Activated CD4-positive, alpha-beta T cell treated with anti-CD3 and anti-CD28 coated beads, Interleukin-2, amount 10 ng/mL, durations not matched to agents 24 days and 14 days (primary cell): ENCODE data around the gene TMED1. TPM values are rescaled to one million over a fixed set of nuclear protein-coding genes. Genes with fewer than 3 reads are reported as not detected.
A peak's percentile ranks its signal among the peaks of the same experiment; 100 is the strongest.

Experiments used
- DNase-seq: peaks from one replicate; pipeline ENCODE4 v3.0.0; 2022
- H3K27ac Mint-ChIP-seq: one replicate; pipeline ENCODE4 v1.8.0; 2022; ENCODE audit warnings: mild to moderate bottlenecking, mixed read lengths
- H3K27me3 Mint-ChIP-seq: one replicate; pipeline ENCODE4 v1.8.0; 2022; ENCODE audit warnings: mixed read lengths
- H3K36me3 Mint-ChIP-seq: one replicate; pipeline ENCODE4 v1.8.0; 2022; ENCODE audit warnings: low read depth, mild to moderate bottlenecking, mixed read lengths
- H3K4me1 Mint-ChIP-seq: one replicate; pipeline ENCODE4 v1.8.0; 2021; ENCODE audit warnings: mixed read lengths
- H3K4me3 Mint-ChIP-seq: one replicate; pipeline ENCODE4 v1.8.0; 2022; ENCODE audit warnings: mild to moderate bottlenecking, moderate library complexity, mixed read lengths
- H3K9me3 Mint-ChIP-seq: one replicate; pipeline ENCODE4 v1.8.0; 2021; ENCODE audit warnings: mixed read lengths
- intact Hi-C: fragments of 100-400 bp; cut with micrococcal nuclease; formaldehyde crosslinking; loops from one replicate; pipeline ENCODE4 v1.15.1; 2023
- total RNA-seq: library from RNA; stranded (reverse); gene quantifications from 2 replicates; pipeline ENCODE4 v1.2.3, GENCODE V29; 2022

TMED1 gene
- total RNA-seq, 1 donor from 2014 or later = 17.6 TPM

DNA sequence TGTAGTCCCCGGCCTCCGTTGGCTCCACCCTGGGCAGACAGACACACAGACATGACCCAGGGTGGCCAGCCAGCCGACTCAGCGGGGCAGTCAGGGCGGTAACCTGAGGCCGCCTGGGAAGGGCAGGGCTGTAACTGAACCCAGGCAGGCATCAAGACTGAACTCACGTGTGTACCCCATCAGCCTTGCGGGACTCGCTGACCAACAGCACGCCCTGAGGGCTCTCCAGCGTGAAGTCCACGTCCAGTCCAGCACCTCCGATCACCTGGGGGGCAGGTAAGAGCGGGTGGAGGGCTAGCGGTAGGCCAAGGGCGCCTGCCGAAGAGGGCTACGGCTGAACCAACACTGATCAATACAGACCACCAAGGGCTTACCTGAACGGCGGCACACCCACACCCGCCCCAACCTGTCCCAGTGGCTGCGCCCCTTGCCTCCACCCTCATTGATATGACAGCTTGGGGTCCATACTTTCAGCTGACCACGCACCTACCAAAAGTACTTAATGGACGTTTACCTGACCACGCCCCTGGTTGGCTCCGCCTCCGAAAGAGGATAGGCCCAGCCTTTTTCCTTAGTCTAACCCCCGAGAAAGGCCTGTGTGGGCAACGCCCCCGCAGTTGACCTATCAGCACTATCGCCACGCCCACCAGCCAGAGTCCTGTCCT, 791 bp downstream of the TMED1 start:
- no peak for DNase-seq
- Mint-ChIP-seq H3K27ac (peak overlapping the region; percentile 99), H3K9me3 (peaks cover 12% of the 10 kb centered on the region), H3K36me3 (peaks cover 16% of the 10 kb centered on the region), H3K4me3 (peak overlapping the region; percentile 98), H3K4me1 (peaks cover 10% of the 10 kb centered on the region), H3K27me3 (no peaks in the 10 kb centered on the region)
- intact Hi-C loops = loop anchor here (1.0 kb wide), 1 partner anchor 36 kb away; the partner anchor contains the start of gene CARM1

DNA sequence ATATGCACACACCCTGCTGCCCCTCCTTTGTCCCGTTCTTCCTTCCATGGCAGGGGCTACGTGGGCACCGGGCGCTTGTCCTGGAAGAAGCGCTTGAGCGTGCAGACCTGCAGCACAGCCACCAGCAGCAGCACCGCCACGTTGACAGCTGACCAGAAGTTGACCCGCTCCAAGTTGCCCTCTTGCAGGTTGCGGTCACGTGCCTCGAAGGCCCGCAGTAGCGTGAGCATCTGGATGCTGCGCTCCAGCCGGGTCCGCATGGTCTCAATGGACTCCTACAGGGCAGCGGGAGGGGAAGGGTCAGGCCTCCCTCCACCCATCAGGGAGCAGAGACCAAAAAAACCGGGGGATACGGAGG, 3.1 kb downstream of the TMED1 start:
- H3K27ac Mint-ChIP-seq = no peak overlapping the region
- peaks cover 20% of the 10 kb centered on the region for H3K36me3 Mint-ChIP-seq
- intact Hi-C loops = no loop called here

DNA sequence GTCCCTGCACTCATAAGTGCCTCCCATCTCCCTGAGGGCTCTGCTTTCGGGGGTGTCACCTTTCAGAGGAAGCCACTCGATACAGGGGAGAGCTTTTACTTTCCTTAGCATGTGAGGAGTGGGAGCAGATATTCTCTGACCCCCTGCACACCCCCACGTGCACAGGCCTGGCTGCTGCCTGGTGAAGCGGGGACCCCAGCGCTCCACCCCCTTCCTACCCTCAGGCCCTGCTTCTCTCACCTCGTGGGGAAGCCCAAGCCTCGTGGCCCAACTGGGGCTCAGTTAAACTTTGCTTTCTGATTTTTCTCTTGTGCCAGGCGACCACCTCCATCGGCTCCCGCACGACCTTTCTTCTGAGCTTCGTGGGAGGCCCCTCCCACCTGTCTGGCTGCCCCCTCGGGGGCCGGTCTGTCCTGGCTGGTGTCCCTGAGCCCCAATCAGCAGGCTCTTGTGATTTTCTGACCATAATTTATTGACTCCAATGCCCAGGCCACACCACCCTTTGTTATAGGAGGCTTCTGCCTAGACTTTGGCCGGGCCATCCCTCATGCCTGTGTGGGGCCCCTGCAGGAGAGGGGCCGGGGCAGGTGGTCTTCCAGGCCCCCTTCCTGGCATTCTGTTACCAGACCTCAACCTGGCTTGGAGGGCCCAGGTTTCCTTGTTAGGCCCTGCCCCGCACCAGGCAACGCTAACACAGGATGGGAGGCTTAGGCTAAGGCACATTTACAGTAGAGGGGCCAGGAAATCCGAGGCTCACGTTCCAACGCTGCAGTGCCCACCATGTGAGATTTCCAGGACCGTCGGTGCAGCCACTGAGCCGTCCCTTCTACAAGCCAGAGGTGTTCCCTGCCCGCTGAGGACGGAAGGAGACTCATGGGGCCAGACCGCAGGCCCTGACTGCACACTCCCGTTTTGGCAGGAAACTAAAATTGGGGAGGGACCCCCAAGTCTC, 3.7 kb downstream of the TMED1 start:
- no peak for DNase-seq
- intact Hi-C loops = no loop called here
- Mint-ChIP-seq H3K4me3 (no peak overlapping the region), H3K27ac (no peak overlapping the region), H3K4me1 (peaks cover 10% of the 10 kb centered on the region), H3K36me3 (peaks cover 20% of the 10 kb centered on the region), H3K9me3 (peaks cover 9% of the 10 kb centered on the region), H3K27me3 (no peaks in the 10 kb centered on the region)

More for the DNA sequence above, 3.1 kb downstream of the TMED1 start:
- Mint-ChIP-seq H3K9me3 (peaks cover 9% of the 10 kb centered on the region), H3K4me3 (no peak overlapping the region), H3K27me3 (no peaks in the 10 kb centered on the region), H3K4me1 (peaks cover 10% of the 10 kb centered on the region)
- no peak for DNase-seq

DNA sequence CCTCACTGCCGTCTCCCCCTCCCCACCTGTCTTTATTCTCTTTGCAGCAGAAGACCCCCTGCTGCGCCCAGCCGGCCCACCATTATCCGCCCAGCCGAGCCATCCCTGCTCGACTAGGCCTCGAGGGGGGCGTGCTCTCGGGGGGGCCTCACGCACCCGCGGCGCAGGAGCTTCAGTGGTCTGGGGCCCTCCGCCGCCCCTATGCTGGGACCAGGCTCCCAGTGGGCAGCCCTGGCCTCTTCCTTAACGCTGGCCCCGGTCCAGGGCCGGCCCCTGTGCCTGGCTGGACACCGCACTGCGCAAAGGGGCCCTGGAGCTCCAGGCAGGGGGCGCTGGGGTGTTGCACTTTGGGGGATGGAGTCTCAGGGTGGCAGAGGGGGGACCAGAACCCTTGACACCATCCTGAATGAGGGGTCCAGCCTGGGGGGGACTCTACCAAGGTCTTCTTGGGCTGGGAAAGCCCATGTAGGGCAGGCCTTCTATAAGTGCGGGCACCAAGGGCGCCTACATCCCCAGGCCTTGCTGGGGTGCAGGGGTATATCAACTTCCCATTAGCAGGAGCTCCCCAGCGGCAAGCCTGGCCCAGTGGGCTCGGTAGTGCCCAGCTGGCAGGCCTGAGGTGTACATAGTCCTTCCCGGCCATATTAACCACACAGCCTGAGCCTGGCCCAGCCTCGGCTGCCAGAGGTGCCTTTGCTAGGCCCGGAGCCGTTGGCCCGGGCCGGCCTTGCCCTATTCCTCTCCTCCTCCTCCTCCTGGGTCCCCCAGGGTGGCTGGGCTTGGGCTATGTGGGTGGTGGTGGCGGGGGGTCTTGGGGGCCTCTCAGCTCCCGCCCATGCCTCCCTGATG, 4.9 kb downstream of the TMED1 start:
- Mint-ChIP-seq H3K9me3 (no peaks in the 10 kb centered on the region), H3K36me3 (peaks cover 19% of the 10 kb centered on the region)
- intact Hi-C loops = no loop called here

DNA sequence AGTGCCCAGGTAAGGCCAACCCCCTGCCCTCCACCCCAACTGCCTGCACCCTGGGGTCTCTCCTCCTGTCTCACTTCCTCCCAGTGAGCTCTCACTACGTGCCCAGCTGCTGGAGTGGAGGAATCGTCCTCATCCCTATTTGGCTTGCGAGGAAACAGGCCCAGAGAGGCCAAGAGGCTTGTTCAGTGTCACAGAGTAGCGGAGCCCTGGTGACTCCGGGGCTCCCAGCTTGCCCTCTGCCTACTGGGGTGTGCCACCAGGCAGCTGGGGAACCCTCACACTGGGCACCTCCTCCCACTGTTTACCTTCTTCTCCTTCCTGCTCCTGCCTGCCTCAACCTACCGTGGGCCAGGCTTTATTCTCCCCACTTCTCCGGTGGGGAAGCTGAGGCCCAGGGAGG, 5.6 kb downstream of the TMED1 start:
- no peak overlapping the region for H3K27ac Mint-ChIP-seq
- H3K4me1 Mint-ChIP-seq = peaks cover 1% of the 10 kb centered on the region
- intact Hi-C loops = no loop called here
- peaks cover 19% of the 10 kb centered on the region for H3K36me3 Mint-ChIP-seq
- no peaks in the 10 kb centered on the region for H3K27me3 Mint-ChIP-seq
- DNase-seq = no peak
- H3K4me3 Mint-ChIP-seq = no peak overlapping the region
- no peaks in the 10 kb centered on the region for H3K9me3 Mint-ChIP-seq

More for the DNA sequence above, 4.9 kb downstream of the TMED1 start:
- Mint-ChIP-seq H3K27ac (no peak overlapping the region), H3K27me3 (no peaks in the 10 kb centered on the region), H3K4me1 (peaks cover 4% of the 10 kb centered on the region), H3K4me3 (no peak overlapping the region)
- no peak for DNase-seq

DNA sequence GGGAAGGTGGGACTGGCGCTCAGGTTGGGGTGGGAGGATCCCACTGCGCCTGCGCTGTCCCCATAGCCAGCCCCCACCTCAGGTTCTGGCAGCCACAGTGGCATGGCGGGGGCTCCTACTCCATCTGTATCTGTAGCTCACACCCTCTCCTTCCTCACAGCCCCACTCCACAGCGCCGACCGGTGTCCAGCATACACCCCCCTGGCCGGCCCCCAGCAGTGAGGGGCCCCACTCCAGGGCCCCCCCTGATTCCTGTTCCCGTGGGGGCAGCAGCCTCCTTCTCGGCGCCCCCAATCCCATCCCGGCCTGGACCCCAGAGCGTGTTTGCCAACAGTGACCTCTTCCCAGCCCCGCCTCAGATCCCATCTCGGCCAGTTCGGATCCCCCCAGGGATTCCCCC, 6.0 kb downstream of the TMED1 start:
- intact Hi-C loops = no loop called here
- Mint-ChIP-seq H3K27ac (no peak overlapping the region), H3K4me3 (no peak overlapping the region), H3K27me3 (no peaks in the 10 kb centered on the region), H3K36me3 (peaks cover 23% of the 10 kb centered on the region), H3K9me3 (no peaks in the 10 kb centered on the region), H3K4me1 (no peaks in the 10 kb centered on the region)
- no peak for DNase-seq

DNA sequence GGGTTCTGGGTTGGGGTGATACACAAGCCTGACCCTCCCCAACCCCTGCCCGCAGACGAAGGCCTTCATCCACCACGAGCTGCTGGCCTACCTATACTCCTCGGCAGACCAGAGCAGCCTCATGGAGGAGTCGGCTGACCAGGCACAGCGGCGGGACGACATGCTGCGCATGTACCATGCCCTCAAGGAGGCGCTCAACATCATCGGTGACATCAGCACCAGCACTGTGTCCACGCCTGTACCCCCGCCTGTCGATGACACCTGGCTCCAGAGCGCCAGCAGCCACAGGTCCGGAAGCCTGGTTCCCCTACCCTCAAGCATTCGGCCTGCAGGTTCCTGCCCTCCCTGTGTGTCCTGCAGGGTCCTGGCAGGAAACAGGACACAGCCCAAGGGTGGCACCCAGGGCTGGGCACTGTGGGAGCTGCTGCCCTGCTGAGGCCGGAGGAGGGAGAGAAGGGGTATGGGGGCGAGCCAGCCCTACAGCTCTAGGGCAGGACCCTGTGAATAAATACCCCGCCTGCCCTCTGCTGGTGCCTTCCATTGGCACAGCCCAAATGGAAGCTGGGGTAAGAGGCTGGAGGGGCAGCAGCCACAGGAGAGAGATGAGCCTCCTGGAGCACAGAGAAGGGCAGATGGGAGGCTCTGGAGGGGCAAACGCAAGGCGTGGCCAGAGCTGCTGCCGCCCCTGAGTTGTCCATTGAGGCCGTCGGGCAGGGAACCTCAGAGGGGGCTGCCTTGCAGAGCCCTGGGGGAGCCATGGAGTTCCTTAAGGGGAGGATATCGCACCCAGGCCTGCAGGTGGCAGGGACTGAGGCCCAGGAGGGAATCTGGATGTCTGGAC, 6.8 kb downstream of the TMED1 start:
- no peaks in the 10 kb centered on the region for H3K27me3 Mint-ChIP-seq
- peaks cover 30% of the 10 kb centered on the region for H3K36me3 Mint-ChIP-seq
- DNase-seq = no peak
- no peak overlapping the region for H3K27ac Mint-ChIP-seq
- H3K9me3 Mint-ChIP-seq = no peaks in the 10 kb centered on the region
- no peak overlapping the region for H3K4me3 Mint-ChIP-seq
- H3K4me1 Mint-ChIP-seq = no peaks in the 10 kb centered on the region
- intact Hi-C loops = no loop called here

DNA sequence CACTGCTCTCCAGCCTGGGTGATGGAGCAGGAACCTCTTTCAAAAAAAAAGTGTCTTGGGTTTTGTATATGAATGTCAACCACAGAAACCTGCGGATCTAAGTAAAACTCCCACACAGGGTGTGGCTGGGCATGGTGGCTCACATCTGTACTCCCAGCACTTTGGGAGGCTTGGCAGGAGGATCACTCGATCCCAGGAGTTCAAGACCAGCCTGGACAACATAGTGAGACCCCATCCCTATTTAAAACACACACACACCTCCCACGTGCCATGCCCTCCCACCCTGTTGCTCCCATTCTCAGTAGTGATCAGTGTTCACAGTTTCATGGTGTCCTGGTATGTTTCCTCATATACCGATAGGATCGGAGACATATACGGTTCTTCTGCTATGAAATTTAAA, 9.2 kb downstream of the TMED1 start:
- Mint-ChIP-seq H3K9me3 (no peaks in the 10 kb centered on the region), H3K27ac (no peak overlapping the region), H3K4me3 (no peak overlapping the region), H3K27me3 (no peaks in the 10 kb centered on the region), H3K4me1 (no peaks in the 10 kb centered on the region), H3K36me3 (peaks cover 38% of the 10 kb centered on the region)
- intact Hi-C loops = no loop called here
- no peak for DNase-seq

DNA sequence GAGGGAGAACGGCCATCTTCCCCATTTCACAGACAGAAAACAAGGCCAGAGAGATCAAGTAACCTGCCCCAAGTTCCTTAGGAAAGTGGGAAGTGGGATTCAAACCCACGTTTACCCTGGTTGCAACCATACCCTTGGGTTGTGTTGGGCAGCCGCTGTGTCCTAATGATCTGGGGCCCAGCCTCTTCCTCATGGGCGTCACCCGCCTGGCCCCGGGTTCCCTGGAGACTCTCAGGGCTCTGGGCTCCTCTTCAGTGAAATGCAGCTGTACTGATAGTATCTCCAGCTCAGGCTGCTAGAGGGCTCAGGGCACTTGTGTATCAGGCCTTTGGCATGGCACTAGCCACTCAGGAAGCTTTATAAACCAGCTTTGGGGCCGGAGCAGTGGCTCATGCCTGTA, 9.8 kb downstream of the TMED1 start:
- Mint-ChIP-seq H3K4me3 (no peak overlapping the region), H3K36me3 (peaks cover 41% of the 10 kb centered on the region), H3K27me3 (no peaks in the 10 kb centered on the region), H3K9me3 (no peaks in the 10 kb centered on the region), H3K4me1 (no peaks in the 10 kb centered on the region), H3K27ac (peak overlapping the region; percentile 49)
- intact Hi-C loops = no loop called here
- DNase-seq = no peak

DNA sequence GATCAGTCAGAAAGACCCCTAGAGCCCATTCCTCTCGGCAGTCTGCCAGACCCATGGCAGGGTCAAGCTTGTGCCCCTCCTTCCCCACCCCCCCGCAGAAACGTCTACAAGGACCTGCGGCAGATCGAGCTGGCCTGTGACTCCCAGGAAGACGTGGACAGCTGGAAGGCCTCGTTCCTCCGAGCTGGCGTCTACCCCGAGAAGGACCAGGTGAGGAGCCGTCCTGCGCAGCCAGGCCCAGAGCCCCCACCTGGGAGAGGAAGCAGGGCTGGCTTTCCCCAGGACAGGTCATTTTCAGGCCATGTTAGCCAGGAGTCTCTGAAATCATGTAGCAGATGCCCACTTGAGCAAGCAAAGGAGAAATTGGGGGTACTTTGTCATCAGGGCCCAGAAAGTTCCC, 12.3 kb downstream of the TMED1 start:
- H3K36me3 Mint-ChIP-seq = peaks cover 57% of the 10 kb centered on the region
- peaks cover 7% of the 10 kb centered on the region for H3K4me1 Mint-ChIP-seq
- H3K27ac Mint-ChIP-seq = no peak overlapping the region
- intact Hi-C loops = no loop called here
- H3K4me3 Mint-ChIP-seq = no peak overlapping the region
- H3K9me3 Mint-ChIP-seq = no peaks in the 10 kb centered on the region
- no peak for DNase-seq
- H3K27me3 Mint-ChIP-seq = no peaks in the 10 kb centered on the region

DNA sequence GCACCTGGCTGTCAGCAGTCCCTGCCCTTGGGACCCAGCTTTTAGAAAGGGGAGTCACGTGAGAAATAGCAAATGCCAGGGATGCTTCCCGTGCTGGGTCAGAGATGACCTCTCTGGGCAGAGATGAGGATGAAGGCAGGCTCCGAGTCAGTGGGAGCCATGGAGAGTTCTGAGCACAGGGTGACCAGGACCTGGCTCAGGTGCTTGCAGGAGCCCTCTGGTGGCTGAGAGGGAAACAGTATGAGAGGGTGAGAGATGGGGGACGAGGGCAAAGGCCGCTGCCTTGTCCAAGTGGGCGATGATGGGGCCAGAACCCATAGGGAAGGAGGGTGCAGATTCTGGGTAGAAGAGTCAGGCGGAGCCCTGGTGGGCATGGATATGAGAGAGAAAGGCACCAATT, 15.8 kb downstream of the TMED1 start:
- Mint-ChIP-seq H3K4me1 (peaks cover 7% of the 10 kb centered on the region), H3K27me3 (no peaks in the 10 kb centered on the region), H3K9me3 (no peaks in the 10 kb centered on the region), H3K4me3 (no peak overlapping the region), H3K36me3 (peaks cover 59% of the 10 kb centered on the region), H3K27ac (peak overlapping the region; percentile 16)
- intact Hi-C loops = no loop called here
- no peak for DNase-seq

DNA sequence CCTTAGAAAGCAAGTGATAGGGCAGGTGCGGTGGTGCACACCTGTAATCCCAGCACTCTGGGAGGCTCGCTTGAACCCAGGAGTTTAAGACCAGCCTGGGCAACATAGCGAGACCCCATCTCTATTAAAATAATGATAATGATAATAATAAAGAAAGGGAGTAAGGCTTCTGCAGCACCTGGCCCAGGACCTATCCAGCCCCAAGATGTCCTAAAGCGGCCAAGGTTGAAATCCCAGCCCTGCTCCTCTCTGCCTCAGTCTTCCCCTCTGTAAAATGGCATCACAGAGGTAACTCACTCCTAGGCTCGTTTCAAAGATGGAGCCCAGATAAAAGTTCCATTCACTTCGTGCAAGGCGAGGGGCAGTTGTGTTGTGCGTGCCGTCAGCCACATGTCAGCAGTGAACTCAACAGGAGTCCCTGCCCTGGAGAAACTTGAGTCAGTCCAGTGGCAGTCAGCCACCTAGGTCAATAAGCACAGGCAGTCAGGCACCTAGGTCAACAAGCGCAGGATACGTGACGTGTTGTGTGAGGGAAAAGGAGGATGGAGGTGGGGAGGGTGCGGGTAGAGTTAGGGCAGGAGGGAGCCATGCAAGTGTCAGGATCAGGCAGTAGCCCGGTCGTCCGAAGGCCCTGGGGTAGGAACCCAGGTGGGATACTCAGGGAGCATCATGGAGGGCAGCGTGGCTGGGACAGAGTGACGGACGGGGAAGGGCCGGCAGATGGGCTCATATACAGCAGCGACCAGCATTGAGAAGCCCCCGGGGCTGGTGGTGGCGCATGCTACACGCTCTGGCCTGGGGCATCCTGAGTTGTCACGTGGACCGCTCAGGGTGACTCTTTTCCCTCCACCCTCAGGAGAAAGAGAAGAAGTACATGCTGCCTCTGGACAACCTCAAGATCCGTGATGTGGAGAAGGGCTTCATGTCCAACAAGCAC, 16.6 kb downstream of the TMED1 start:
- Mint-ChIP-seq H3K9me3 (no peaks in the 10 kb centered on the region), H3K27me3 (no peaks in the 10 kb centered on the region), H3K4me1 (peaks cover 10% of the 10 kb centered on the region), H3K4me3 (no peak overlapping the region), H3K27ac (peak overlapping the region; percentile 75), H3K36me3 (peaks cover 56% of the 10 kb centered on the region)
- DNase-seq = no peak
- intact Hi-C loops = no loop called here
